ENCODE data around the gene DGKI.

The DGKI gene

GRCh38 chr7:137519181-137519691 lies 327.5 kb downstream of the DGKI start:
- no peak for DNase-seq

- no peak for DNase-seq
Measured at GRCh38 chr7:137513091-137513490, 333.7 kb downstream of the DGKI start.

- no peak for DNase-seq
Measured at GRCh38 chr7:137507096-137507495, 339.7 kb downstream of the DGKI start.

GRCh38 chr7:137506031-137506430 lies 340.7 kb downstream of the DGKI start:
- no peak for DNase-seq

GRCh38 chr7:137501562-137501961 lies 345.2 kb downstream of the DGKI start:
- no peak for DNase-seq

GRCh38 chr7:137492889-137493288 lies 353.9 kb downstream of the DGKI start:
- no peak for DNase-seq

DNA sequence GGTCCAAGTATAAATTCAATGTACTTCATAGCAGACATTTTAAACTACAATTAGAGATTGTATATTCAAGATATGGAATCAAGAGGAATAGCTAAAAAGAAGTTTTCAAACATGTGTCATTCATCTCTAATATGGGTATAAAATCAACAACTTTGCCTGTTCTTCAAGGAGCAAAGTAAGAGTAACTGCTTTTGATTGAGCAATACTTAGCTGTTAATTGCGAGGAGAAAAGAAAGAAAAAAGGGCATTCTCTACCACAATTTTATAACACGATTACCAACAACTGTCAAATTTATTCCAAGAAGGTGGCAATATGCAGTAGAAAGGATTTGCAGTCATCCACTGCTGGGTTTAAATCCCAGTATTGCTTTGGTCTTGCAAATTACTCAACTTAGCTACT lies 356.9 kb downstream of the DGKI start:
- DNase-seq: no peak

DNA sequence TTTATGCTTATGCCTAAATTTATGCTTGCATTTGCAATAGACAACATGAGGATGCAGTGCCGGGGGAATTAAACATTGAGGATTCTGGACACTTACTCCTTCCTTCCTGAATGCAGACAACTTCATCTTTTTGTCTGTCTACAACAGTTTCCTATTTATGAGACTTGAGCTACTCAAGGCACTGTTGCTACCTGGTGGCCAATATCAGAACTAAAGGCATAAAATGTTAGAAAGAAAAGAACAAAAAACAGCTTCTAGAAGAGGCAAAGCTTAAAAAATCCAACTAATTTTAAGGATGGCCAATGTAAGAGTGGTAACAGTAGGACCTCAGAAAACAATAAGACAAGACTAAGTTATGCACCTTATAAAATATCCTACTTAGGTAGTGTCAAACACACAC lies 358.7 kb downstream of the DGKI start:
- no peak for DNase-seq

- no peak for DNase-seq
Measured at GRCh38 chr7:137485818-137486217, 361.0 kb downstream of the DGKI start.

DNA sequence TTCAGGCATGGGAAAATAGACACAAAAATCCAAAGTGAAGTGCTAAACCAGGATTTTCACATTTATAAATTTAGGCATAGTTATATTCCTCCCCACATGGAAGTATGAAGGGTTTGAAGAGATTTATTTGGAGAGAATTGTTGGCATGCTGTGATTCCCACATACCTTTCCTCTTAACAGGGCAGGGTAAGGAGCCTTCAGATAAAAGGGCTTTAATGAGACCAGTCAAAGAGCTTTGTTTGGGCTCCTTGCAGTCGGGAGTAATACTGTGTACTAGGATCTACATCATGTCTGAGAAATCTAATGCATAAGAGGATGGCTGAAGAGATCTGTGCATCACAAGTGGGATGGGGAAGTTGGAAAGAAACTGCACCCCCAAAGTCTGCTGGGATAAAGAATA lies 362.4 kb downstream of the DGKI start:
- DNase-seq: no peak

- DNase-seq: no peak
Measured at GRCh38 chr7:137482466-137482865, 364.3 kb downstream of the DGKI start.

GRCh38 chr7:137480824-137481365 lies 365.9 kb downstream of the DGKI start:
- peak; percentile 9 for DNase-seq

- DNase-seq: no peak
Measured at GRCh38 chr7:137480401-137480800, 366.4 kb downstream of the DGKI start.

DNA sequence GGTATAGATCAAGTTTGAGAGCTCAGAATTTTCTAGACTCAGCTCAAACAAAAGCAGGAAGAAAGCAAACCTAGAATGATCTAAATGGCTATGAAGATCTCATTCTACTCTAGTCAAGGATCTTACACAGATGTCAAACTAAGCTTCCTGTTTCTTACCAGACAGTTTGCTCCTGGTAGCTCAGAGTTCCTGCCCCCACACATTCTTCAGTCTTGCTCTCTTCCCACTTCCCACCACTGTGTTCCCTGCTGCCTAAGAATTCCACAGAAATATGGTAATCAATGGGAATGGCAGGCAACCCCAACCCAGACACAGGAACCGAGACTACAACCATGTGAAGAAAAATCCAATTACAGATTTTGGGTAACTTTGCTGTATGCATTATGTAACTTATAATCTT lies 369.8 kb downstream of the DGKI start:
- DNase-seq: no peak

GRCh38 chr7:137475966-137476365 lies 370.8 kb downstream of the DGKI start:
- peak; percentile 6 for DNase-seq

GRCh38 chr7:137474540-137475026 lies 372.2 kb downstream of the DGKI start:
- DNase-seq: no peak

DNA sequence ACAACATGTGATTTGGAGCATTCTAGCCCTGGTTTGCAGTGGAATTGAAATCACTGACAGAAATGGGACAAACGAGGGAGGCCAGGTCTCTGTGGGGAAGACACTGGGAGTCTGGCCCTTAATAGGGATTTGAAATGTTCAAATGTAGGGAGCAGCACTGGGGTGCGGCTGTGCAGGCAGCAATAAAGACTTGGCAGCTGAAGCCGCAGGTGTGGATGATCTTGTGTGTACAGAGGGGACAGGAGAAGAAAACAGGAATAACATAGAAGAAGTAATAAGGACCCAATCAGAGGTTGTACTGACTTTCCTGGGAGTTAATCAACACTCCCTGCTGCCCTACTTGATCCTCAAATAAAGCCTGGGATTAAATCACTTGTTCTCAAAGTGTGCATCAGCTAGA lies 375.6 kb downstream of the DGKI start:
- no peak for DNase-seq

DNA sequence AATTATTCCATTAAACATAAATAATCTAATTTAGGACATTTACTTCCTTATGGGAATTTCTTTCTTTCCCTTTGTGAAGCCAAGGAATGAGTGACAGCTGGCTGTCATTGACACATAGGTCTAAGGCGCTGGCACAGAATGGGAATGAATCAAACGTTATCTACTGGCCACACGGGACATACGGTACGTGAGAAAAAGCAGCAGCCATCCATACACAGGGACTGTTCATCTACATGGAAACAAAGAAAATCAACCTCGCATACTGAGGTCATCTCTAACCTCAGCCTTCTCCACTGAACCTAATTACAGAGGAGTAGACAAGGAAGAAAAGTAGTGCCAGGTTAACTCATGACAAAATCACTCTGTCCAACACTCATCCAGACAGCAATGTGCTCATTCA lies 376.9 kb downstream of the DGKI start:
- DNase-seq: no peak

DNA sequence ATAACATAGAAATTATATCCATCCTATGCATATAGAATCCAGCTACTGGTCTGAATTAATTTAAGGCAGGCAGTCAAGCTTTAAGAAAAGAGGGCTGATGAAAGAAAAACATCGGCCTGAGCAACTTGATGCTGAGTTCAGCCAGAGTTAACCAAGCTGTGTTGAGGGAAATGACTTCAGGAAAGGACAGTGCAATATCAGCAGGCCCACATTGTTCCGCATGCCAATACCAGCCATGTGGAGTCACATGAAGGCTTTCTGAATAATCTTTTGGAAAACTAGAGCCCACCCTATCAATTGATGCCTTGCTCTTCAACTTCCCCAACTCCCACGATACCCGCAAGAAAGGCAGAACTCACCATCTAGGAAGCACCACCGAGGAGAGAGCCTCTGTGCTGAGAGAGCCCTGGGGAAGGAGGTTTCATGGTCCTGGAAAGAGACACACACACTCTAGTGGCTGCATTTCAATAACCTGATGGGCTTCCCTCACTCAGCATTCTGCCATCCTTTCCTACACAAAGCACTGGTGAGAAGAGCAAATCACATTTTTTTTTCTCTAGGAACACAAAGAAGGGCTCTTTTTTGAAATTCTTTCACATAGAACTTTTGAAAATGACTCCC lies 377.5 kb downstream of the DGKI start:
- no peak for DNase-seq

GRCh38 chr7:137462847-137463246 lies 383.9 kb downstream of the DGKI start:
- no peak for DNase-seq

DNA sequence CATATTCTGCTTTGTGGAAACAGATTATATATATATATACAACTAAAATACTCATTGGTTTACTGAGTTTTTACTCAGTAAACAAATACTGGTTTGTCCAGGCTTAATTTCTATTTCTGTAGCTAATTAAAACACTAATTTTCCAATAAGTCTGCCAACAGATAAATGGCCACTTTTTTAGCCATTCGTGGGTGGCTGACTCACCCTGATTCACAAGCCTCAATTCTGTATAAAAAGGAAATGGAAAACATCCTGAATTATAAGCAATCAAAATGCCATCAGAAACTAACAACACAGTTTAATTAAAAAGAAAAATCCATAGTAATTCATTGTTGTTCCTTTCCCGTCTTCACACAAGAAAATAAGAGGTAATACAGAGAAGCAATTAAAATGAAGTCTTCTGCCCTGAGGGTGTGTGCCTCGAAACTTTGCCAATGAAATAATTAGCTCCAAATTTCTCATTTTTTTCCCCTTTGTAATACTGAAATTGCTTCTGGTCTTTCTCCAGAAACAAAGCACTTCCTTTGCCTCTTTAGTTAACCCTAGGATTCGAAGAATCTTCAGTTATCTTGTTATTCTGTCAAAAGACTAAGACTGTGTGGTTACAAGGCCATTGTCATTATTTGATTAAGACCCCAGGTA lies 384.6 kb downstream of the DGKI start:
- DNase-seq: no peak

DNA sequence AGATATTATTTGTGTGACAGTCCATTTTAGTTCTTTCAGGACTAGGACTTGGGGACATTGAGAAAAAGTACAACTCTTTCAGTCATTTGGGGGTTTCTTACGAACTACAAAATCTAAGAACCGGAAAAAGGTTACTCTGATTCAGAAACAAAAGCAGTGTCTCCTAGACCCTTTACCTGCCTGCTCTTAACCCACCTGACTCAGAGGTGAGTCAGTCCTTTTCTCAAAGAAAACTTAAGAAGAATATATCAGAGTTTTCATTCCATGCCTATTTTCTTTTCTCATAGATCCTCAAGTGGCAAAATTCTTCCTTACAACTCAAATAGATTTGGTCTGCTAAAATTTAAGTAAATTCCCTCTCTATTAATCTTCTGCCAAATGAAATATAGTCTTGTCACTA lies 388.4 kb downstream of the DGKI start:
- DNase-seq: no peak

DNA sequence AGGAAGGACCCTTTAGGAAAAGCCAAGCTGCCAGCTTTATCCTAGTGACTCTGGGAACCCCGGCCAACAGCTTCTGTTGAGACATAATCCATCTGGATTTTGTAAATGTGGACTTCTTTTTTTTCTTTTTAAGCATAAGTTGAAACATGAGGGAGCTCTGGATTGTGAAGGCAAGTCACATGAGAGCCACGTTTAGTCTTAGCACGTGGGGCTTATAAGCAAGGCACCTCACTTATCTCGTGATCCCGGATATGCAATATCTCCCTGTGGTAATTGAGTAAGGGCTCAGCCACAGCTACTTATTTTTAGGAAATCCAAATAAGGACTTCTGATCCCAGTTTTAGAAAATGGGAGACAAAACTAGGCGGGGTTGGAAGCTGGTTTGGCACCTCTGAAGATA lies 392.0 kb downstream of the DGKI start:
- DNase-seq: no peak

DNA sequence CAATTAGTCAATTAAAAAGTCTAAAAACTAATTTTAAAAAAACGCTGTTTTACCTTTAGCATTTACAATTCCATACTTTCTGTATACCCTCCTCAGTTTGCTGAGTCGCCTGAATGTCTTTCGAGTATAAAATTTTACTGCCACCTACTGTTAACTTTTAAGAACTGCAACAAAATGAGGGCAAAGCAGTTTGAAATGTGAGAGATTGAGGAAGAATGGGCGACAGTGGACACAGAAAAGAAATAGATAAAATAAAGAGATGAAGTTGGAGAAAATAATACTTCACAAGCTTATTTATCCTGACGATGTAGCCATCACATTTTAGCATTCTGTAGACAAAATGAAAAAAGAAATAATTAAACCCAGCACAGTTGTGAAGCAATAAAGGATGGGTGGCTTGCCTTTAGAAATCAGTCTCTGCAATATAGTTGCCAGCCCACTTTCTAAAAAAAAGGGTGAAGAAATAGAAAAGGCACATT lies 392.5 kb downstream of the DGKI start:
- DNase-seq: no peak

All from NCI-H524 treated with DMSO at 0.1 percent for 48 hours (cell line).